KMS-11 (cell line): ENCODE measurements around the gene ZNF532.

ENCODE experiments used
- H2AFZ ChIP-seq: fragments of 200-600 bp; sonication (generic); 2 replicates; pipeline ENCODE4 v1.6.1; 2016; ENCODE audit warnings: antibody characterized with exemption, mixed run types, low read depth
- H3K27ac ChIP-seq: fragments of 200-600 bp; sonication (generic); 2 replicates; pipeline ENCODE4 v1.6.1; 2016; ENCODE audit warnings: mild to moderate bottlenecking, mixed run types
- H3K27me3 ChIP-seq: fragments of 200-600 bp; sonication (generic); 2 replicates; pipeline ENCODE4 v1.6.1; 2017; ENCODE audit warnings: mild to moderate bottlenecking, low read depth, mixed run types, moderate library complexity; ENCODE audit not compliant: insufficient read depth
- H3K36me3 ChIP-seq: fragments of 200-600 bp; sonication (generic); 2 replicates; pipeline ENCODE4 v1.6.1; 2017; ENCODE audit warnings: mild to moderate bottlenecking, mixed run types; ENCODE audit not compliant: insufficient read depth
- H3K4me1 ChIP-seq: fragments of 200-600 bp; sonication (generic); 2 replicates; pipeline ENCODE4 v1.6.1; 2016; ENCODE audit warnings: mild to moderate bottlenecking, low read depth, mixed run types; ENCODE audit not compliant: poor library complexity, severe bottlenecking
- H3K4me2 ChIP-seq: fragments of 200-600 bp; sonication (generic); 2 replicates; pipeline ENCODE4 v1.7.0; 2016; ENCODE audit warnings: mild to moderate bottlenecking, mixed run types
- H3K4me3 ChIP-seq: fragments of 200-600 bp; sonication (generic); IDR thresholded peaks from 2 replicates; pipeline ENCODE4 v1.6.1; 2017; ENCODE audit warnings: low read depth, low read length, mixed read lengths; ENCODE audit not compliant: insufficient read depth
- H3K79me2 ChIP-seq: fragments of 200-600 bp; sonication (generic); 2 replicates; pipeline ENCODE4 v1.6.1; 2016; ENCODE audit warnings: low read depth, mixed run types; ENCODE audit not compliant: insufficient read depth
- H3K9ac ChIP-seq: fragments of 200-600 bp; sonication (generic); 2 replicates; pipeline ENCODE4 v1.6.1; 2016; ENCODE audit warnings: mild to moderate bottlenecking, mixed run types
- H4K20me1 ChIP-seq: fragments of 200-600 bp; sonication (generic); 2 replicates; pipeline ENCODE4 v1.6.1; 2016; ENCODE audit warnings: mild to moderate bottlenecking, mixed run types; ENCODE audit not compliant: insufficient read depth
- CTCF ChIP-seq: fragments of 200-600 bp; sonication (generic); conservative IDR thresholded peaks from 2 replicates; pipeline ENCODE4 v1.6.1; 2017; ENCODE audit warnings: low read depth, mild to moderate bottlenecking, antibody characterized with exemption, low read length, moderate library complexity, mixed read lengths

The ZNF532 gene, protein sequence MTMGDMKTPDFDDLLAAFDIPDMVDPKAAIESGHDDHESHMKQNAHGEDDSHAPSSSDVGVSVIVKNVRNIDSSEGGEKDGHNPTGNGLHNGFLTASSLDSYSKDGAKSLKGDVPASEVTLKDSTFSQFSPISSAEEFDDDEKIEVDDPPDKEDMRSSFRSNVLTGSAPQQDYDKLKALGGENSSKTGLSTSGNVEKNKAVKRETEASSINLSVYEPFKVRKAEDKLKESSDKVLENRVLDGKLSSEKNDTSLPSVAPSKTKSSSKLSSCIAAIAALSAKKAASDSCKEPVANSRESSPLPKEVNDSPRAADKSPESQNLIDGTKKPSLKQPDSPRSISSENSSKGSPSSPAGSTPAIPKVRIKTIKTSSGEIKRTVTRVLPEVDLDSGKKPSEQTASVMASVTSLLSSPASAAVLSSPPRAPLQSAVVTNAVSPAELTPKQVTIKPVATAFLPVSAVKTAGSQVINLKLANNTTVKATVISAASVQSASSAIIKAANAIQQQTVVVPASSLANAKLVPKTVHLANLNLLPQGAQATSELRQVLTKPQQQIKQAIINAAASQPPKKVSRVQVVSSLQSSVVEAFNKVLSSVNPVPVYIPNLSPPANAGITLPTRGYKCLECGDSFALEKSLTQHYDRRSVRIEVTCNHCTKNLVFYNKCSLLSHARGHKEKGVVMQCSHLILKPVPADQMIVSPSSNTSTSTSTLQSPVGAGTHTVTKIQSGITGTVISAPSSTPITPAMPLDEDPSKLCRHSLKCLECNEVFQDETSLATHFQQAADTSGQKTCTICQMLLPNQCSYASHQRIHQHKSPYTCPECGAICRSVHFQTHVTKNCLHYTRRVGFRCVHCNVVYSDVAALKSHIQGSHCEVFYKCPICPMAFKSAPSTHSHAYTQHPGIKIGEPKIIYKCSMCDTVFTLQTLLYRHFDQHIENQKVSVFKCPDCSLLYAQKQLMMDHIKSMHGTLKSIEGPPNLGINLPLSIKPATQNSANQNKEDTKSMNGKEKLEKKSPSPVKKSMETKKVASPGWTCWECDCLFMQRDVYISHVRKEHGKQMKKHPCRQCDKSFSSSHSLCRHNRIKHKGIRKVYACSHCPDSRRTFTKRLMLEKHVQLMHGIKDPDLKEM (N-terminal part only)

GRCh38 chr18:58864146-58865032, at the start of gene ZNF532:
Gene ZNF532, plus strand, starts transcription at chr18:58864877. CDS start in a region left out here.
- Histone ChIP-seq H3K4me3 (no peak within 1 kb of the TSS), H3K36me3 (no peaks in the 10 kb centered on the region), H2AFZ (peak within 1 kb of the TSS; percentile 53; the same call in 1 of the 2 replicates), H3K27me3 (no peaks in the 10 kb centered on the region), H3K27ac (peak within 1 kb of the TSS; percentile 64), H3K79me2 (no peaks in the 10 kb centered on the region), H3K4me2 (peak within 1 kb of the TSS; percentile 19), H4K20me1 (no peaks in the 10 kb centered on the region), H3K9ac (peak within 1 kb of the TSS; percentile 87), H3K4me1 (peaks cover 34% of the 10 kb centered on the region)
- no peak for TF ChIP-seq CTCF

GRCh38 chr18:58819051-58819450, 45.6 kb upstream of the ZNF532 start:
- H3K4me1 ChIP-seq = peaks cover 31% of the 10 kb centered on the region
- no peak for TF ChIP-seq CTCF

GRCh38 chr18:58820251-58820650, 44.4 kb upstream of the ZNF532 start:
- no peaks in the 10 kb centered on the region for H4K20me1 ChIP-seq
- no peaks in the 10 kb centered on the region for H3K36me3 ChIP-seq
- H3K27me3 ChIP-seq = peaks cover 17% of the 10 kb centered on the region; the same call in 1 of the 2 replicates
- H2AFZ ChIP-seq = no peak overlapping the region
- TF ChIP-seq CTCF = no peak
- H3K4me1 ChIP-seq = peaks cover 31% of the 10 kb centered on the region
- H3K27ac ChIP-seq = no peak overlapping the region
- no peaks in the 10 kb centered on the region for H3K79me2 ChIP-seq
- no peak overlapping the region for H3K4me3 ChIP-seq
- H3K9ac ChIP-seq = no peak overlapping the region
- H3K4me2 ChIP-seq = no peak overlapping the region

More at GRCh38 chr18:58819051-58819450, 45.6 kb upstream of the ZNF532 start:
- Histone ChIP-seq H2AFZ (no peak overlapping the region), H3K79me2 (no peaks in the 10 kb centered on the region), H3K9ac (no peak overlapping the region), H3K27me3 (peaks cover 17% of the 10 kb centered on the region; the same call in 1 of the 2 replicates), H3K4me2 (peak overlapping the region; percentile 28), H3K36me3 (no peaks in the 10 kb centered on the region), H4K20me1 (no peaks in the 10 kb centered on the region), H3K4me3 (no peak overlapping the region), H3K27ac (no peak overlapping the region)
